ENCODE measurements around the gene PDCD11.

DNA sequence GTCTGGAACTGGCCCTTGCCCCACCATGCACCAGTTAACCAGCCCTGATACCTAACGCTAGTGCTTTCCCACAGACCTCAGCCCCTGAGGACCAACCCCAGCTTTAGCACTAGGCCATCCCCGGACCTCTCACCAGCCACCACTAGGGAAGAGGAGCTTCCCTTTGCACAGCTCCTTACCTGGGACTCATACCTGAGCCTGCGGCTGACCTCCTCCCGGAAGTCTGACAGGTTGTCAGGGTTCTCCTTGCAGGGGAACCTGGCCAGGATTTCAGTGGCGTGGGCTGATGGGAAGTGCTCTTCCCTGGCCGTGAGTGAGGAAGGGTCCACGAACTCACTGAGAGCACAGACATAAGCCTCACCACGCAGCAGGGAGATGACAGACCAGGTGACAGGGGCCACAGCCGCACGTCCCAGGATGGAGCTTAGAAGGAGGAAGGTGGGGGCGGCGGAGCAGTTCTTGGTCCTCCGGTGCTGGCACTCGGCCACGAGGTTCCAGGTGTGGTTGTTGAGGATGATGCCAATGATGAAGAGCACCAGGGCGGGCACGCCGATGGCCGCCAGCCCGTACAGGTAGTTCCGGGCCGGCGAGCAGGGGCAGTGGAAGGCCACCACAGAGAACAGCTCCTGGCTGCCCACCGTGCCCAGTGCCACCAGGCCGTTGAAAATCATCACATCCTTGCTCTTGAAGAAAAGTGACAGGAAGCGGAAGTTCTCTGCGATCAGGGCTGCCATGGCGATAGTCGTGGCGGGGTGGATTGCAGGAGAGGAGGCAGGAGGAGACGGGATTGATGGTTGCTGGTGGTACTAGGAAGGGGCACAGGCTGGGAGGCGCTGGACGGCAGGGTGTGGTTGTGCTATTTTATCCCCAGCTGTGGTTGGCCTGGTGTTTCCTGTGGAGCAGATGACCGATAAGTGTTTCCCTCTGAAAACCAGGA is 53.0 kb downstream of the PDCD11 start:
- TF ChIP-seq GATA3 (IDR thresholded peaks at IDR 0.05; ENCODE audit: low read depth, low read length): no peak
- TF ChIP-seq GATA2 (IDR thresholded peaks at IDR 0.05; ENCODE audit: low read depth, low read length): no peak

Data from SH-SY5Y (cell line).